Stimulated activated naive CD4-positive, alpha-beta T cell treated with Interleukin-2 at 50 U/mL for 16 hours (primary cell): ENCODE measurements around the gene POP7.
"Not testable (repeated sequence)": the region's sequence is repeated elsewhere in the genome, so short reads cannot be mapped to it uniquely, and the experiment has no call there.

Source experiments
- DNase-seq: peaks from one replicate; lab custom pipeline; 2025; lab: John Stamatoyannopoulos, UW

POP7 gene

DNA sequence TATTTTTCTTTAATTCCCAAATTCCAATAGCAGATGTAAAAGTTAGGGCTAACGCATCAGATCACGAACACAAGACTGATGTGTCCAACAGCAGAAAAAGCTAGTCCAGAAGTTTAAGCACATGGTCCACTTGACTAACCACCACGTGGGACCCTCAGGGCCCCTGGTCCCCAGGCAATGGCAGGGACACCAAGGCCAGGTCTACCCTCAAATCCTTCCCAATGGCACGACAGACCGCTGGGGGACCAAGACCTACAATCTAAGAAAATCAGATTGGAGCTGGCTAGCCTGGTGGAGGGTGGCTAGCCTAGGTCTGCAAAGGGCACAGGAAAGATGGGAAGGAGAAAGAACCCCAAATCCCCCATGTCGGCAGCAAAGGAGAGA is 13.4 kb upstream of the POP7 start:
- no peak for DNase-seq

DNA sequence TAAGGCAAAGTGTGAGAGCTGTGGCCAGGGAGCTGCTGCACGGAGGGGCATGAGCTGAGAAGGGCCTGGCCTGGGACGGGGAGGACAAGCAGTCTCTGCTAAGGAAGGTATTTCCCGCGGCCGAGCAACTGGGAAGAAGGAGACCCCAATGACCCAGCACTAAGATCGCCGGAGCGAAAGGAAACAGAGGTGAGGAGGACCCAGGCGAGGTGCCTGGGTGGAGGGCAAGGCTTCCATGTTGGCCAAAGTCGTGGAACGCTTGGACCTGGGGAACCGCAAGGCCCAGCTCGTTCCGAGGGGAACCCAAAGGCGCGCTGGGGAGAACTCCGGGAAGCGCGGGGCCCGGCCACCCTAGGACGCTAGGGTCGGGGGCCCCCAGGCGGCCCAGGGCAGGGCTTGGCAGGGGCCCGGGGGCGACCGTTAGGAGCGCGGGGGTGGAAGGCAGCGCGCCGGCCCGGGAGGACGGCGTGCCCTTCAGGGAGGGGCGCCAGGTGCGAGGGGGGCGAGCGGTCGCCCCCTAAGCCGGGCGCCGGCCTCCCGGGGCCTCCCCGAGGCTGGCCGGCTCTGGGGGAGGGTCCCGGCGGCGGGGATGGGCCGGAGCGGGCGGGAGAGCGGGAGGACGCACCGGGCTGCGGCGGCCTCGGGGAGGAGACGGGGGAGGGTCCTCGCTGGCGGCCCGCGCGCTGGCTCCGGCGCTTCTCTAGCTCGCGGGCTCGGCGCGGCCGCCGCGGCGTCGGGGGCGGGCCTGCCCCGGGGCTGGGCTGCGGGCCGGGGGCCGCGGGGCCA is 12.4 kb upstream of the POP7 start:
- no peak for DNase-seq

GRCh38 chr7:100694098-100694745 is 11.7 kb upstream of the POP7 start, which contains the start of gene GIGYF1:
Gene GIGYF1, minus strand, starts transcription at chr7:100694250. Its CDS starts 6,012 bp downstream, at chr7:100688238.
- DNase-seq: peak; percentile 78

DNA sequence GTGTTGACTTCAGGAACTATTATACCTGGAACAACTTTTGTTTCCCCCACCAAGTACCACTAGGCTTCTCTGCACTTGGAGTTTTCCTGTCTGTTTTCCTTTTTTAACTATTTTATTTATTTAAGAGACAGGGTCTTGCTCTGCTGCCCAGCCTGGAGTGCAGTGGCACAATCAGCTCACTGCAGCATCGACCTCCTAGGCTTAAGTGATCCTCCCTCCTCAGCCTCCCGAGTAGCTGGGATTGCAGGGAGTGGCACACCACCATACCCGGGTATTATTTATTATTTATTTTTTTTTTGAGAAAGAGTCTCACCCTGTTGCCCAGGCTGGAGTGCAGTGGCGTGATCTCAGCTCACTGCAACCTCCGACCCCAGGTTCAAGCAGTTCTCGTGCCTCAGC is 9.8 kb upstream of the POP7 start:
- DNase-seq: no peak

DNA sequence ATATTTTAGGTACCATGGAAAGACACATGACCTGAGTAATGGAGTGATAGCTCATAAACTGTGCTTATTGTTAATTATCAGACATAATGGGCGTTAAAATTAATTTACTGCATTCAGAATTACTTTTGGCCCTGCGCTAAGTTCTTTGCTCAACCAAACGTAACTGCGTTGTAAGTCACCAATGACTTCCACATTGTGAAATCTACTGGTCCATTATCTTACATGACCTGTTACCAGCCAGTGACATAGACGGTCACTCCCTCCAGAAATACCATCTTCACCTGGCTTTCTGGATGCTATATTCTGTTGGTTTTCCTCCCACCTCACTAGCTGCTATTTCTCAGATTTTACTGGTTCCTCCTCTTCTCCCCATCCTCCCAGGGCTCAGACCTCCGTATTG is 6.9 kb upstream of the POP7 start:
- no peak for DNase-seq

DNA sequence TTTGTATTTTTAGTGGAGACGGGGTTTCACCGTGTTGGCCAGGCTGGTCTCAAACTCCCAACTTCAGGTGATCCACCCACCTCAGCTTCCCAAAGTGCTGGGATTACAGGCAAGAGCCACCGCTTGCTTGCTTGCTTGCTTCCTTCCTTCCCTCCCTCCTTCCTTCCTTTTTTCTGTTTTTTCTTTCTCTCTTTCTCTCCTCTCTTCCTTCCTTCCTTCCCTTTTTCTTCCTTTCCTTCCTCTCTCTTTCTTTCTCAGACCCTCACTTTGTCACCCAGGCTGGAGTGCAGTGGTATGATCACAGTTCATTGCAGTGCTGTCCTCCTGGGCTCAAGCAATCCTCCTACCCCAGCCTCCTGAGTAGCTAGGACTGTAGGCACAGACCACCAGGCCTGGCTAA is 4.8 kb upstream of the POP7 start:
- DNase-seq: not testable (repeated sequence)

GRCh38 chr7:100705320-100705752 is 585 bp upstream of the POP7 start:
- DNase-seq: peak; percentile 62

- DNase-seq: no peak
These were observed 871 bp downstream of the POP7 start for GRCh38 chr7:100706672-100707311.

GRCh38 chr7:100708395-100708794 is 2.5 kb downstream of the POP7 start:
- no peak for DNase-seq

DNA sequence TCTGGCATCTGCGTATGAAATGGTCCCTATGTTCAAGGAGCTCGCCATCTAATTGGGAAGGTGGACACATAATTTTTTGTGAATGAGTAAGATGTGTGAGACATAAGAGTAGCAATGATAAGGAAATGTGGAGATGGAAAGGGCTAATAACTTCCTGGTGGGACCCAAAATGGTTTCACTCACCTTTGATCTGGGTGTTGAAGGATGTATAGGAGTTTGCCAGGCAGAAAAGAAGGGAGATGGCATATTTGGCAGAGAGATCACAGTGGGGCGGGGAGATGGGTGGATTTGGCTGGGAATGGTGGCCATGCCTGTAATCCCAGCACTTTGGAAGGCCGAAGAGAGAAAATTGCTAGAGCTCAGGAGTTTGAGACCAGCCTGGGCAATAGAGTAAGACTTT is 4.5 kb downstream of the POP7 start:
- DNase-seq: no peak

GRCh38 chr7:100711369-100711768 is 5.4 kb downstream of the POP7 start:
- no peak for DNase-seq

GRCh38 chr7:100714725-100715124 is 8.8 kb downstream of the POP7 start:
- no peak for DNase-seq

GRCh38 chr7:100717073-100717472 is 11.2 kb downstream of the POP7 start:
- DNase-seq: not testable (repeated sequence)

DNA sequence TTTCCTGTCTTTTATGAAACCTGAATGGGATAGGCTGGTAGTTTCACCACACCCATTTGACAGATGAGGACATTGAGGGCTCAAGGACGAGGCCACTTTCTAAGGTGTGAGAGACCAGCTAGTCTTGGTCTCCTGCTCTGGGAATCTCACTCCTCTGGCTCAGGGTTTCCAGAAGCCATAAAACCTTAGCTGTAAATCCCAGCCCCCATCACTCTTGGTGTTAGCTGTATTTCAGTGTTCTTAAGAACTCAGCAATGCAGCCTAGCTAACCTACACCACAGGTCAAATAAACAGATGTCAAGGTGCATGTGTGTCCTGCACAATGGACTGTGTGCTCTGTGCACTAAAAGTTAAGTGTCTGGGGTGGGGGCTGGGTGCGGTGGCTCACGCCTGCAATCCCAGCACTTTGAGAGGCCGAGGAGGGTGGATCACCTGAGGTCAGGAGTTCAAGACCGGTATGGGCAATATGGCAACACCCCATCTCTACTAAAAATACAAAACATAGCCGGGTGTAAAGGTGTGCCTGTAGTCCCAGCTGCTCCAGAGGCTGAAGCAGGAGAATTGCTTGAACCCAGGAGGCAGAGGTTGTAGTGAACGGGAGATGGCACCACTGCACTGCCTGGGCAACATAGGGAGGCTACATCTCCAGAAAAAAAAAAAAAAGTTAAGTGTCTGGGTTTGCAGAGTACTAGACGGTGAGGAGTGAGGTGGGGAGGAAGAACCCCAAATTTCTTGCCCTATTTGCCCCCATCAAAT is 13.8 kb downstream of the POP7 start:
- no peak for DNase-seq

GRCh38 chr7:100720279-100720670 is 14.4 kb downstream of the POP7 start, which contains the start of gene EPO:
Gene EPO, plus strand, starts transcription at chr7:100720468. Its CDS starts 513 bp downstream, at chr7:100720981.
- no peak for DNase-seq

DNA sequence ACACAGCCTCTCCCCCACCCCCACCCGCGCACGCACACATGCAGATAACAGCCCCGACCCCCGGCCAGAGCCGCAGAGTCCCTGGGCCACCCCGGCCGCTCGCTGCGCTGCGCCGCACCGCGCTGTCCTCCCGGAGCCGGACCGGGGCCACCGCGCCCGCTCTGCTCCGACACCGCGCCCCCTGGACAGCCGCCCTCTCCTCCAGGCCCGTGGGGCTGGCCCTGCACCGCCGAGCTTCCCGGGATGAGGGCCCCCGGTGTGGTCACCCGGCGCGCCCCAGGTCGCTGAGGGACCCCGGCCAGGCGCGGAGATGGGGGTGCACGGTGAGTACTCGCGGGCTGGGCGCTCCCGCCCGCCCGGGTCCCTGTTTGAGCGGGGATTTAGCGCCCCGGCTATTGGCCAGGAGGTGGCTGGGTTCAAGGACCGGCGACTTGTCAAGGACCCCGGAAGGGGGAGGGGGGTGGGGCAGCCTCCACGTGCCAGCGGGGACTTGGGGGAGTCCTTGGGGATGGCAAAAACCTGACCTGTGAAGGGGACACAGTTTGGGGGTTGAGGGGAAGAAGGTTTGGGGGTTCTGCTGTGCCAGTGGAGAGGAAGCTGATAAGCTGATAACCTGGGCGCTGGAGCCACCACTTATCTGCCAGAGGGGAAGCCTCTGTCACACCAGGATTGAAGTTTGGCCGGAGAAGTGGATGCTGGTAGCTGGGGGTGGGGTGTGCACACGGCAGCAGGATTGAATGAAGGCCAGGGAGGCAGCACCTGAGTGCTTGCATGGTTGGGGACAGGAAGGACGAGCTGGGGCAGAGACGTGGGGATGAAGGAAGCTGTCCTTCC is 15.0 kb downstream of the POP7 start:
- no peak for DNase-seq

- no peak for DNase-seq
These were observed 15.5 kb downstream of the POP7 start for GRCh38 chr7:100721505-100721812.

DNA sequence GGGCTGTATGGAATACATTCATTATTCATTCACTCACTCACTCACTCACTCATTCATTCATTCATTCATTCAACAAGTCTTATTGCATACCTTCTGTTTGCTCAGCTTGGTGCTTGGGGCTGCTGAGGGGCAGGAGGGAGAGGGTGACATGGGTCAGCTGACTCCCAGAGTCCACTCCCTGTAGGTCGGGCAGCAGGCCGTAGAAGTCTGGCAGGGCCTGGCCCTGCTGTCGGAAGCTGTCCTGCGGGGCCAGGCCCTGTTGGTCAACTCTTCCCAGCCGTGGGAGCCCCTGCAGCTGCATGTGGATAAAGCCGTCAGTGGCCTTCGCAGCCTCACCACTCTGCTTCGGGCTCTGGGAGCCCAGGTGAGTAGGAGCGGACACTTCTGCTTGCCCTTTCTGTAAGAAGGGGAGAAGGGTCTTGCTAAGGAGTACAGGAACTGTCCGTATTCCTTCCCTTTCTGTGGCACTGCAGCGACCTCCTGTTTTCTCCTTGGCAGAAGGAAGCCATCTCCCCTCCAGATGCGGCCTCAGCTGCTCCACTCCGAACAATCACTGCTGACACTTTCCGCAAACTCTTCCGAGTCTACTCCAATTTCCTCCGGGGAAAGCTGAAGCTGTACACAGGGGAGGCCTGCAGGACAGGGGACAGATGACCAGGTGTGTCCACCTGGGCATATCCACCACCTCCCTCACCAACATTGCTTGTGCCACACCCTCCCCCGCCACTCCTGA is 16.7 kb downstream of the POP7 start:
- DNase-seq: no peak

GRCh38 chr7:100723732-100724275 is 17.9 kb downstream of the POP7 start:
- DNase-seq: no peak

- not testable (repeated sequence) for DNase-seq
These were observed 18.4 kb downstream of the POP7 start for GRCh38 chr7:100724364-100724763.
